PFSK-1 (cell line): ENCODE measurements around the gene TNRC6A.

Experiments used
- POLR2AphosphoS5 ChIP-seq: IDR thresholded peaks from 2 replicates; pipeline ENCODE4 v1.6.1; 2012; ENCODE audit warnings: low read depth, mild to moderate bottlenecking, control low read depth, low read length, moderate library complexity
- REST ChIP-seq, 2 experiments: IDR thresholded peaks; 2 replicates each; pipeline versions ENCODE4 v1.6.1 to v1.8.0; 2011 to 2012; ENCODE audit warnings: low read depth in 2 of 2, low read length in 2 of 2, control low read depth in 1 of 2, inconsistent platforms in 1 of 2, mild to moderate bottlenecking in 1 of 2, moderate library complexity in 1 of 2; ENCODE audit not compliant: insufficient read depth in 1 of 2
- TAF1 ChIP-seq: IDR thresholded peaks from 2 replicates; pipeline ENCODE4 v1.6.1; 2012; ENCODE audit warnings: low read length, control low read depth, borderline replicate concordance; ENCODE audit not compliant: insufficient read depth

GRCh38 chr16:24734382-24734781 lies 4.9 kb downstream of the TNRC6A start:
- TF ChIP-seq POLR2AphosphoS5 (no peak), REST (IDR thresholded peaks at IDR 0.05; ENCODE audit: insufficient read depth in 1 of 2, low read depth in 2 of 2, low read length in 2 of 2) (no peak), TAF1 (no peak)
